ENCODE data around the gene SPECC1L. TPM values are rescaled to one million over a fixed set of nuclear protein-coding genes. Genes with fewer than 3 reads are reported as not detected.

Gene SPECC1L
- total RNA-seq, 1 experiment from 2014 or later, result 40.8 TPM

DNA sequence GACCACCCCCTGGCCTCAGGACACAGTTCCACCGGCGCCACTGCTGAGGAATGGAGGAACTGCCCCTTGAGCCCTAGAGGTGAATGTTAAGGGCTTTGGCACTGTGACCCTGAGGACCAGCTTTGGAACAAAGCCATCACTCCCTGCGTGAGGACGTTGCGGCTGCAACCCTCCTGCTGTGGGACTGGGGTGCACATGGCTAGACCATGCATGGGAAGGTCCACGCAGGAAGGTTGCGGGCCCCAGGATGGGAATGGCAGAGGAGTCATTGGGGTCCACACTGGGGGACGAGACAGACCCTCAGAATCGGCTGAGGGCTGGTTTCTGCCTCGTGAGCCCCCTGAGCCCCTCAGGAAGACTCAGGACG, 150.3 kb downstream of the SPECC1L start:
- POLR2A ChIA-PET, result no interaction called here
- RAD21 ChIA-PET (ENCODE audit: low non-redundant PET in 1 of 2, low total read pairs in 2 of 2, uncharacterized antibody in 2 of 2, unreplicated experiment in 2 of 2), result no interaction called here
- no peaks in the 10 kb centered on the region for H3K27me3 ChIP-seq (ENCODE audit: insufficient read depth, low read length)
- H4K20me1 ChIP-seq (ENCODE audit: insufficient read depth), result no peaks in the 10 kb centered on the region
- no peaks in the 10 kb centered on the region for H3K36me3 ChIP-seq (ENCODE audit: control insufficient read depth in 1 of 2, insufficient read depth in 2 of 2, low read length in 2 of 2)
- TF ChIP-seq, protein P1, sequence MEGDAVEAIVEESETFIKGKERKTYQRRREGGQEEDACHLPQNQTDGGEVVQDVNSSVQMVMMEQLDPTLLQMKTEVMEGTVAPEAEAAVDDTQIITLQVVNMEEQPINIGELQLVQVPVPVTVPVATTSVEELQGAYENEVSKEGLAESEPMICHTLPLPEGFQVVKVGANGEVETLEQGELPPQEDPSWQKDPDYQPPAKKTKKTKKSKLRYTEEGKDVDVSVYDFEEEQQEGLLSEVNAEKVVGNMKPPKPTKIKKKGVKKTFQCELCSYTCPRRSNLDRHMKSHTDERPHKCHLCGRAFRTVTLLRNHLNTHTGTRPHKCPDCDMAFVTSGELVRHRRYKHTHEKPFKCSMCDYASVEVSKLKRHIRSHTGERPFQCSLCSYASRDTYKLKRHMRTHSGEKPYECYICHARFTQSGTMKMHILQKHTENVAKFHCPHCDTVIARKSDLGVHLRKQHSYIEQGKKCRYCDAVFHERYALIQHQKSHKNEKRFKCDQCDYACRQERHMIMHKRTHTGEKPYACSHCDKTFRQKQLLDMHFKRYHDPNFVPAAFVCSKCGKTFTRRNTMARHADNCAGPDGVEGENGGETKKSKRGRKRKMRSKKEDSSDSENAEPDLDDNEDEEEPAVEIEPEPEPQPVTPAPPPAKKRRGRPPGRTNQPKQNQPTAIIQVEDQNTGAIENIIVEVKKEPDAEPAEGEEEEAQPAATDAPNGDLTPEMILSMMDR (IDR thresholded peaks at IDR 0.05 in 2 of 3, conservative IDR thresholded peaks at IDR 0.05 in 1 of 3; ENCODE audit: borderline replicate concordance in 1 of 3, insufficient read depth in 1 of 3, low read depth in 2 of 3, low read length in 2 of 3), result no peak
- TF ChIP-seq EGR1 (IDR thresholded peaks at IDR 0.05; ENCODE audit: low read depth), result no peak
- TF ChIP-seq CEBPB (IDR thresholded peaks at IDR 0.05; ENCODE audit: low read depth), result no peak
- TF ChIP-seq, protein P2, sequence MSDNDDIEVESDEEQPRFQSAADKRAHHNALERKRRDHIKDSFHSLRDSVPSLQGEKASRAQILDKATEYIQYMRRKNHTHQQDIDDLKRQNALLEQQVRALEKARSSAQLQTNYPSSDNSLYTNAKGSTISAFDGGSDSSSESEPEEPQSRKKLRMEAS (IDR thresholded peaks at IDR 0.05), result no peak
- TF ChIP-seq EZH2phosphoT487 (IDR thresholded peaks at IDR 0.05; ENCODE audit: borderline replicate concordance), result no peak
- TF ChIP-seq CBX3 (IDR thresholded peaks at IDR 0.05; ENCODE audit: low read depth), result no peak
- TF ChIP-seq RAD21 (IDR thresholded peaks at IDR 0.05; ENCODE audit: low read depth), result no peak
- TF ChIP-seq ELF1 (IDR thresholded peaks at IDR 0.05; ENCODE audit: borderline replicate concordance, low read depth), result no peak
- TF ChIP-seq SIN3A (IDR thresholded peaks at IDR 0.05; ENCODE audit: low read depth), result no peak
- TF ChIP-seq, protein P3, sequence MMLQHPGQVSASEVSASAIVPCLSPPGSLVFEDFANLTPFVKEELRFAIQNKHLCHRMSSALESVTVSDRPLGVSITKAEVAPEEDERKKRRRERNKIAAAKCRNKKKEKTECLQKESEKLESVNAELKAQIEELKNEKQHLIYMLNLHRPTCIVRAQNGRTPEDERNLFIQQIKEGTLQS (IDR thresholded peaks at IDR 0.05), result no peak
- no peak for TF ChIP-seq SP1 (IDR thresholded peaks at IDR 0.05; ENCODE audit: low read depth)
- no peak for TF ChIP-seq ZNF274 (IDR thresholded peaks at IDR 0.05; ENCODE audit: low read depth, low read length)
- no peak for TF ChIP-seq JUND (IDR thresholded peaks at IDR 0.05)
- TF ChIP-seq FOSL1 (IDR thresholded peaks at IDR 0.05; ENCODE audit: low read depth), result no peak
- no peak for TF ChIP-seq POLR2A (IDR thresholded peaks at IDR 0.05; ENCODE audit: borderline replicate concordance, extremely low read depth, insufficient read depth, insufficient read length)
- no peak for TF ChIP-seq POLR2AphosphoS5 (IDR thresholded peaks at IDR 0.05; ENCODE audit: low read depth, low read length)
- no peak for TF ChIP-seq SRF (IDR thresholded peaks at IDR 0.05; ENCODE audit: low read depth)
- TF ChIP-seq, protein P4, sequence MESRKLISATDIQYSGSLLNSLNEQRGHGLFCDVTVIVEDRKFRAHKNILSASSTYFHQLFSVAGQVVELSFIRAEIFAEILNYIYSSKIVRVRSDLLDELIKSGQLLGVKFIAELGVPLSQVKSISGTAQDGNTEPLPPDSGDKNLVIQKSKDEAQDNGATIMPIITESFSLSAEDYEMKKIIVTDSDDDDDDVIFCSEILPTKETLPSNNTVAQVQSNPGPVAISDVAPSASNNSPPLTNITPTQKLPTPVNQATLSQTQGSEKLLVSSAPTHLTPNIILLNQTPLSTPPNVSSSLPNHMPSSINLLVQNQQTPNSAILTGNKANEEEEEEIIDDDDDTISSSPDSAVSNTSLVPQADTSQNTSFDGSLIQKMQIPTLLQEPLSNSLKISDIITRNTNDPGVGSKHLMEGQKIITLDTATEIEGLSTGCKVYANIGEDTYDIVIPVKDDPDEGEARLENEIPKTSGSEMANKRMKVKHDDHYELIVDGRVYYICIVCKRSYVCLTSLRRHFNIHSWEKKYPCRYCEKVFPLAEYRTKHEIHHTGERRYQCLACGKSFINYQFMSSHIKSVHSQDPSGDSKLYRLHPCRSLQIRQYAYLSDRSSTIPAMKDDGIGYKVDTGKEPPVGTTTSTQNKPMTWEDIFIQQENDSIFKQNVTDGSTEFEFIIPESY (IDR thresholded peaks at IDR 0.05; ENCODE audit: extremely low read depth, insufficient replicate concordance, low read length), result no peak
- H3K4me3 ChIP-seq (replicated peaks in 1 of 2; ENCODE audit: low read depth in 1 of 2, low read length in 2 of 2), result no peak overlapping the region
- no peak overlapping the region for H2AFZ ChIP-seq (ENCODE audit: low read depth, low read length, poor library complexity, severe bottlenecking)
- H3K4me2 ChIP-seq (ENCODE audit: low read length), result no peak overlapping the region
- H3K79me2 ChIP-seq (ENCODE audit: insufficient read depth, low read length), result no peaks in the 10 kb centered on the region
- no peaks in the 10 kb centered on the region for H3K9me3 ChIP-seq (ENCODE audit: control insufficient read depth in 1 of 2, insufficient read depth in 1 of 2, low read depth in 1 of 2, low read length in 2 of 2)
- no peak overlapping the region for H3K9ac ChIP-seq (ENCODE audit: low read length)
- ATAC-seq (no peak), DNase-seq (ENCODE audit: low read depth, low spot score) (no peak)
- intact Hi-C loops (cut with micrococcal nuclease), result loop anchor here (1.0 kb wide), 1 partner anchor 82 kb away; no protein-coding TSS in a partner anchor
- H3K27ac ChIP-seq (ENCODE audit: low read depth, low read length), result no peak overlapping the region
- CTCF ChIA-PET, result interaction anchor here (0.7 to 5.2 kb wide), 5 partner anchors 18 to 104 kb away, joined by 3 to 30 read pairs (median 5); no protein-coding TSS in a partner anchor
- H3K4me1 ChIP-seq (ENCODE audit: control insufficient read depth in 1 of 2, insufficient read depth in 2 of 2, low read length in 2 of 2), result peaks cover 0 to 4% of the 10 kb centered on the region in 2 experiments; a peak in 2 of 4 replicates
- no TSS peak for BruUV-seq (replicated peaks)
- no peaks in the 10 kb centered on the region for H3K9me2 ChIP-seq (ENCODE audit: insufficient read depth)
